ENCODE results near the gene GSTO2. TPM values are rescaled to one million over a fixed set of nuclear protein-coding genes. Genes with fewer than 3 reads are reported as not detected.

Gene GSTO2
- total RNA-seq, 1 donor from 2014 or later = 9.1 TPM

- Histone ChIP-seq H3K27me3 (no peaks in the 10 kb centered on the region), H3K4me3 (peak overlapping the region; percentile 6), H3K27ac (peak overlapping the region; percentile 44), H3K9me3 (no peaks in the 10 kb centered on the region), H3K4me1 (peaks cover 30% of the 10 kb centered on the region), H3K36me3 (no peaks in the 10 kb centered on the region)
- ATAC-seq = no peak
- intact Hi-C loops (cut with DNase I) = no loop called here
- DNase-seq = no peak
- no peak for TF ChIP-seq CTCF (IDR thresholded peaks at IDR 0.05)
Observed at GRCh38 chr10:104351919-104352318, 82.9 kb downstream of the GSTO2 start.

GRCh38 chr10:104353325-104354048 is 84.5 kb downstream of the GSTO2 start, which contains the start of gene CFAP58:
TSS of gene CFAP58 (plus strand) at chr10:104353833. CDS start at chr10:104353898, 65 bp downstream.
- Histone ChIP-seq H3K27ac (no peak within 1 kb of the TSS), H3K4me3 (peak within 1 kb of the TSS; percentile 43), H3K4me1 (peaks cover 23% of the 10 kb centered on the region), H3K27me3 (no peaks in the 10 kb centered on the region), H3K36me3 (no peaks in the 10 kb centered on the region), H3K9me3 (no peaks in the 10 kb centered on the region)
- DNase-seq = peak; percentile 96
- intact Hi-C loops (cut with DNase I) = no loop called here
- ATAC-seq = peak; percentile 94
- TF ChIP-seq CTCF (IDR thresholded peaks at IDR 0.05) = peak; percentile 64

Small RNAs within 50 kb of the gene (microRNA-seq; reads per million reads assigned to microRNA genes)
- 0.99 reads per million for gene MIR4482 (ENCODE audit: borderline microRNAs expressed)

Other genes starting within 250 kb of the GSTO2 start
- 1.5 TPM for gene COL17A1, start 183.3 kb upstream of the GSTO2 start, total RNA-seq
- 5.5 TPM for gene SFR1, start 147.0 kb upstream of the GSTO2 start, total RNA-seq
- 0.75 TPM for gene CFAP43, start 36.8 kb upstream of the GSTO2 start, total RNA-seq
- gene GSTO1, start 14.3 kb upstream of the GSTO2 start, total RNA-seq = 110 TPM
- gene ITPRIP, start 69.3 kb downstream of the GSTO2 start, total RNA-seq = 34.4 TPM
- gene CFAP58, start 84.6 kb downstream of the GSTO2 start, total RNA-seq = 0.14 TPM